Muscle layer of colon (tissue), 2 donors: ENCODE data around the gene CATSPER4.
"Not testable (repeated sequence)": the region's sequence is repeated elsewhere in the genome, so short reads cannot be mapped to it uniquely, and the experiment has no call there.

Source experiments
- H3K27ac ChIP-seq: one replicate; pipeline ENCODE4 v1.7.0; 2013; ENCODE audit warnings: low read depth, mild to moderate bottlenecking, low read length, moderate library complexity
- H3K27me3 ChIP-seq, 2 donors: one replicate each; pipeline ENCODE4 v1.7.0; 2013; ENCODE audit warnings: low read length in 2 of 2, mild to moderate bottlenecking in 2 of 2; ENCODE audit not compliant: insufficient read depth in 2 of 2, control insufficient read depth in 1 of 2
- H3K36me3 ChIP-seq: one replicate; pipeline ENCODE4 v1.7.0; 2013; ENCODE audit warnings: mild to moderate bottlenecking, low read length; ENCODE audit not compliant: insufficient read depth
- H3K4me1 ChIP-seq: one replicate; pipeline ENCODE4 v1.7.0; 2013; ENCODE audit warnings: mild to moderate bottlenecking, low read length; ENCODE audit not compliant: insufficient read depth
- H3K4me3 ChIP-seq, 2 donors: one replicate each; pipeline ENCODE4 v1.7.0; 2013; ENCODE audit warnings: low read length in 2 of 2, low read depth in 1 of 2, mild to moderate bottlenecking in 1 of 2, moderate library complexity in 1 of 2
- H3K9ac ChIP-seq: one replicate; pipeline ENCODE4 v1.7.0; 2013; ENCODE audit warnings: low read length
- H3K9me3 ChIP-seq: one replicate; pipeline ENCODE4 v1.7.0; 2013; ENCODE audit warnings: mild to moderate bottlenecking, low read length
- donor health status: abdominal sarcoma.
- donor health status: Adenocarcinoma of cecum.

CATSPER4 gene

DNA sequence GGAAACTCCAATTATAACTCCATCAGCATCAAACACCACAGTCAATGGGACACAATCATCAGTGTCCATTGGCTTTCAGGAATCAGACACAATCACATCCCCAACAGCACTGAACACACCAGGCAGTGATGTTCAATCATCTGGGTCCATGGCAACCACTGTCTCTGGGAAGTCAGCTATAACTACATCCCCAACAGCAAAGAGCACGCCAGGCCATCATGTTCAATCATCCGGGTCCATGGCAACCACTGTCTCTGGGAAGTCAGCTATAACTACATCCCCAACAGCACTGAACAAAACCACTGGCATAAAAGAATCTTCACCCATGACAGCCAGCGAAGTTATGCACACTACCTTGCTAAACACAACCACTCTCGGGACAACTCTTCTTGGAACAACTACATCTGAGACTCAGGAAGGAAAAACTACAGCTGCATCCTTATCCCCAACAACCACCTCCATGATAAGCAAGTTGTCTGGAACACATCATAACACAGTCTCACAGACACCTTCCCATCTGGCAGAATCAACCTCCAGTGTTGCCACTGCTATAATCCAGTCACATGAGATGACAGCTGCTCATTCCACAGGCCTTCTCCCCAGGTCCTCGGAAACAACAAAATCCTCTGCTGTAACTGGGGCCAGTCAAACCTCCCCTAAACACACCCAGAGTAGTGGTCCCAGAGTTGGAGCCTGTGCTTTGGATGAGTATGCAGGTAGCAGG, 19.9 kb downstream of the CATSPER4 start:
- Histone ChIP-seq H3K36me3 (no peaks in the 10 kb centered on the region), H3K27me3 (no peaks in the 10 kb centered on the region), H3K9me3 (no peaks in the 10 kb centered on the region), H3K9ac (no peak overlapping the region), H3K4me1 (no peaks in the 10 kb centered on the region), H3K27ac (no peak overlapping the region), H3K4me3 (no peak overlapping the region)

DNA sequence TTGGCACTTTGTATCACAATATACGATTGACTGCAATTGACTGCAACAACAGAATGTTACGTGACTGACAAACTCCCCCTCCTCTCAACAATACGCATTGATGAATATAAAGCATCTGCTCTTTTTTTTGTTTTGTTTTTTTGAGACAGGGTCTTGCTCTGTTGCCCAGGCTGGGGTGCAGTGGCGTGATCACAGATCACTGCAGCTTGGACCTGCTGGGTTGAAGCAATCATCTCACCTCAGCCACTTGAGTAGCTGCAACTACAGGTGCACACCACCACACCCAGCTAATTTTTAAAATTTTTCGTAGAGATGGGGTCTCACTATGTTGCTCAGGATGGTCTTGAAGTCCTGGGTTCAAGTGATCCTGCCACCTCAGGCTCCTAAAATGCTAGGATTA, 22.3 kb downstream of the CATSPER4 start:
- Histone ChIP-seq H3K4me1 (no peaks in the 10 kb centered on the region), H3K36me3 (no peaks in the 10 kb centered on the region), H3K9me3 (no peaks in the 10 kb centered on the region), H3K4me3 (no peak overlapping the region), H3K27ac (no peak overlapping the region), H3K9ac (no peak overlapping the region), H3K27me3 (no peaks in the 10 kb centered on the region)

DNA sequence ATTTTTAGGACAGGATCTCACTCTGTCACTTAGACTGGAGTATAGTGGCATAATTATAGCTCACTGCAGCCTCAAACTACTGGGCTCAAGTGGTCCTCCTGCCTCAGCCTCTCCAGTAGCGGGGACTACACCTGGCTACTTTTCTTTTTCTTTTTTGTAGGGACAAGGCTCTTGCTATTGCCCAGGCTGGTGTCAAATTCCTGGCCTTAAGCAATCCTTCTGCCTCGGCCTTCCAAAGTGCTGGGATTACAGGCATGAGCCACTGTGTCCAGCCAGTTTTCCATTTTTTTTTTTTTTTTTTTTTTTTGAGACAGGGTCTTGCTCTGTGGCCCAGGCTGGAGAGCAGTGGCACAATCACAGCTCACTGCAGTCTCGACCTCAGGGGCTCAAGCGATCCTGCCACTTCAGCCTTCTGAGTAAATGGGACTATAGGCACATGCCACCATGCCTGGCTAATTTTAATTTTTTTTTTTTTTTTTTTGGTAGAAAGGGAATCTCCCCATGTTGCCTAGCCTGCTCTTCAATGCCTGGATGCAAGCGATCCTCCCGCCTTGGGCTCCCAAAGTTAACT, 23.0 kb downstream of the CATSPER4 start:
- Histone ChIP-seq H3K4me1 (no peaks in the 10 kb centered on the region), H3K27me3 (no peaks in the 10 kb centered on the region), H3K9me3 (no peaks in the 10 kb centered on the region), H3K4me3 (no peak overlapping the region), H3K36me3 (no peaks in the 10 kb centered on the region), H3K27ac (no peak overlapping the region), H3K9ac (no peak overlapping the region)

DNA sequence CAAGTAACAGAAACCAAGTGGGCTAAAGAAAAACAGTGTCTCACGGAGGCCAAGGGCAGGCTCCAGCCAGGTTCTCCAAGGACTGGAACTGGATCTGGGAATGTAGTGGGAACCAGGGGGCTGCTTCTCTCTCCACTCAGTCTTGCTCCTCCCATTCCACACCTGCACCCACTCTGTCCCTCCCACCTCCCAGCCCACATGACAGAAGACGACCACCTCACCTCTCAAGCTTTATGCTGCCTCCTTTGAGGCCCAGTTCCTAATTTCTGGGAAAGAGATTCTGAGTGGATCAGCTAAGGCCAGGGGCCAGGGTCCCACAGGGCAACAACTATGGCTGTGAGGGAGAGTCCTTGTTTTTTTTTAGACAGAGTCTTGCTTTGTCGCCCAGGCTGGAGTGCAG, 24.8 kb downstream of the CATSPER4 start:
- Histone ChIP-seq H3K4me3 (no peak overlapping the region), H3K4me1 (no peaks in the 10 kb centered on the region), H3K27ac (no peak overlapping the region), H3K9ac (no peak overlapping the region), H3K9me3 (no peaks in the 10 kb centered on the region), H3K27me3 (no peaks in the 10 kb centered on the region), H3K36me3 (no peaks in the 10 kb centered on the region)

DNA sequence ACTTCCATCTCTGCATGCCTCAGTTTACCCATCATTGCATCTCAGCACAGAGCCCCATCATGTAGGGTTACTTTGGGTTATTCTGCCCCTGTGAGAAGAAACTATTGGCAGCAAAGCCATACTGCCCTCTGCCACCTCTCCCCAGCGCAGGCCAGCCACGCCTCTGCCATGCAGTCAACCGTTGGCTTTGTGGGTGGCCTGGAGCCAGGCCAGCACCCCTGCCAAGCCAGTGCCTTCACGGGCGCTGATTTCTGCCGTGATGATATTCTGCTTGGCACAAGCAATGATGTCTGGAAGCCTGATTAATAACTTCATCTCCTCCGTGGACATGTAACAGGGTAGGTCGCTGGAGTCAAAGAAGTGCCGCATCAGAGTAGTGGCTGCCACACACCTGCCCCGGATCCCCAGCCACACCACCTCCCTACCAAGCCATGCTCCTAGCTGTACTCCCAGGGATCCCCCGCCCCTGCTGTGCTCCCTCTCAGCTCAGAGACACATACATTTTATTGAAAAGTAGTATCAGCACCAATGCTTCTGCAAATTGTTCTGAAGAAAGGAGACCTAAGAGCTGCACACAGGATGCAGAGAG, 28.6 kb downstream of the CATSPER4 start:
- Histone ChIP-seq H3K27ac (no peak overlapping the region), H3K9ac (no peak overlapping the region), H3K36me3 (no peaks in the 10 kb centered on the region), H3K9me3 (no peaks in the 10 kb centered on the region), H3K4me3 (no peak overlapping the region), H3K27me3 (no peaks in the 10 kb centered on the region), H3K4me1 (no peaks in the 10 kb centered on the region)

DNA sequence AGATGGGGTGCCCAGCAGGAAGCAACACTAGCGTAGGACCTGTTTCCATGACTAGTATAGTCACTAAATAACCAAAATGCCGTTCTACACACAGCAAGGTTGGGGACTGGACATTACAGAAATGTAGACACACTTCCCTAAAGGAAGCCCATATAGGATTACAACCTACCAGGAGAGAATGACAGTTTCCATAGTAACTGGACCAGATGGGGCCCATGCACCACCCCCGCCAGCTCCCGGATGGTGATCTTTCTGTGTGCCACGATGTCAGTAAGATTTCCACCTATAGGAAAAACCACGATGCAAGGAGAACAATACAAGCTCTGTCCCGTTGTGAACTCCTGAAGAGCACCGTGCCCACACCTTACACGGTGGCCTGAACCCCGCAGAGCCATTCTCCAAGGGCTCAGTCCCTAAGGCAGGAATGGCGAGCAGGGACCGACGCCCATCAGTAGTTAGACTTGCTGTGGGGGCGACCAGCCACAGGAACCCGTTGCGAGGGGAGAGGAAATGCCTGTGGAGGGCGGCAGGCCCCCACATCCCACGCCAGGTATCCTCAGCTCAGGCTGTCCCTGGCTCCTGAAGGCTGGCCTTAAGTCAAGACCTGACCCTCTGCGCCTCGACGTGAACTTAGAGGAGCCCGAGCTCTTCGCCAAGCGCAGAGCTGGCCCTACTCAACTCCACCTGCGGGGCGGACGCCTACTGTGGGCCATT, 30.0 kb downstream of the CATSPER4 start:
- H3K36me3 ChIP-seq, result no peaks in the 10 kb centered on the region
- H3K4me3 ChIP-seq, result no peak overlapping the region
- no peaks in the 10 kb centered on the region for H3K4me1 ChIP-seq
- peaks cover 0 to 8% of the 10 kb centered on the region in 2 donors for H3K27me3 ChIP-seq
- H3K27ac ChIP-seq, result no peak overlapping the region
- no peaks in the 10 kb centered on the region for H3K9me3 ChIP-seq
- no peak overlapping the region for H3K9ac ChIP-seq

DNA sequence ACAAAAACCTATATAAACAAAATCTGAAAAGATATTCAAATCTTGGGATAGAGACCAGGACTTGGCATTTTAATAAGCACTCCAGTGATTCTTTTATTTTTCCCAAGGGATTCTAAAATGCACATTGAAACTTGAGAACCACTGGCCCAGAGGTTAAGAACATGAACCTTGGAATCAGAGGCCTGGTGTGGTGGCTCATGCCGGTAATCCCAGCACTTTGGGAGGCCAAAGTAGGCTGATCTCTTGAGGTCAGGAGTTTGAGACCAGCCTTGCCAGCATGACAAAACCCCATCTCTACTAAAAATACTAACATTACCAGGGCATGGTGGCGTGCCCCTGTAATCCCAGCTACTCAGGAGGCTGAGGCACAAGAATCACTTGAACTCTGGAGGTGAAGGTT, 30.7 kb downstream of the CATSPER4 start:
- H3K27me3 ChIP-seq, result peaks cover 0 to 16% of the 10 kb centered on the region in 2 donors
- H3K9me3 ChIP-seq, result no peaks in the 10 kb centered on the region
- no peak overlapping the region for H3K4me3 ChIP-seq
- no peaks in the 10 kb centered on the region for H3K36me3 ChIP-seq
- no peak overlapping the region for H3K9ac ChIP-seq
- no peaks in the 10 kb centered on the region for H3K4me1 ChIP-seq
- H3K27ac ChIP-seq, result no peak overlapping the region

DNA sequence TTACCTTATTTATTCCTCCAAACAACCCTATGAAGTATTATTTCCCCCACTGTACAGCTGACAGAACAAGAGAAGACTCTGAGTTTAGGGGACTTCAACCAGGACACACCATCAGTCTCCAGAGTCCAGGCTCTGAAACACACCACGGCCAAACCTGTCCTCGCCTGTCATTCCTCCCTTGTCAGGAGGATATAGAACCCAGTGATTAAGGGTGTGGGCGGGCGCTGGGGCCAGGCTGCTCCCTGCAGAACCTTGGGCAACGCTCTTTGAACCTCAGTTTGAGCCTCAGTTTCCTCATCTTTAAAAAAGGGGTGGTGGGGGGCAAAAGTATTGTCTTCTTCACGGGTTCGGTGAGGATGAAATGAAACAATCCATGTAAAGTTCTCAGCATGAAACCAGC, 34.2 kb downstream of the CATSPER4 start:
- no peaks in the 10 kb centered on the region for H3K9me3 ChIP-seq
- no peak overlapping the region for H3K4me3 ChIP-seq
- no peak overlapping the region for H3K27ac ChIP-seq
- no peaks in the 10 kb centered on the region for H3K36me3 ChIP-seq
- H3K4me1 ChIP-seq, result no peaks in the 10 kb centered on the region
- H3K9ac ChIP-seq, result no peak overlapping the region
- peaks cover 8 to 23% of the 10 kb centered on the region in 2 donors for H3K27me3 ChIP-seq

DNA sequence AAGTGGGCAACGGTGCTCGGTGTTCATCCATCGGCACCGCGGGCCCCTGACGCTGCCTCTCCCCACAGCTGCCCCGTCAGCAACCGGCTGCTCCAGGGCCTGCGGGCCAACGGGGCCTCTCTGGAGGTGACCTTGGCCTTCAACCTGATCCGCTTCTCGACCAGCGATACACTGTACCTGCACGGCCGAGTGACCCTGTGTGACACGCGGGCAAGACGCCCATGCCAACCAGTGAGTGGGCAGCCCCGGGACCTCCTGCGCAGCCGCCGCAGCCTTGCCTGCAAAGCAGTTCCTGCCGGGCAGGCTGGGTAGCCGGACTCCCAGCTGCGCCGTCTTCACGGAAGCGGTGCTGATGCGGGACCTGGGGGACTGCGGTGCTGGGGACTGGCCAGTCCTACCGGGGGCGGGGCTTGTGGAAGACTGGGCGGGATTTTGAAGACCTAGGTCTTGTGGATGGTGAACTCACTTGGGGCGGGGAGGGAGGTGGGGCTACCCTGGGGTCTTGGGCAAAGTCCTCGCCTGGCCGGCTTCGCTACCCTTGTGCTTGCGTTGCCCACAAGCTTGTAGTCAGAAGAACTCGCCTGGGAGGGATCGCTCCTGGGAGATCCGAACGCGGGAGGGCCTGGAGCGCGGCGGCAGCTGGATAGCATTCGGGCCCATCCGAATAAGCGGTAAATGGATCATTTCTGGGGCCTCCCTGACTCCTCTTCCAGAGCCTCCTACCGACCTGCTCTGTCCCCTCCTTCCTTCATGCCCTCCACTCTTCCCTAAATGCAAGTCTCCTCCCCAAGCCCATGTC, 34.8 kb downstream of the CATSPER4 start:
- Histone ChIP-seq H3K27ac (no peak overlapping the region), H3K27me3 (peaks cover 8 to 23% of the 10 kb centered on the region in 2 donors), H3K9ac (no peak overlapping the region)

DNA sequence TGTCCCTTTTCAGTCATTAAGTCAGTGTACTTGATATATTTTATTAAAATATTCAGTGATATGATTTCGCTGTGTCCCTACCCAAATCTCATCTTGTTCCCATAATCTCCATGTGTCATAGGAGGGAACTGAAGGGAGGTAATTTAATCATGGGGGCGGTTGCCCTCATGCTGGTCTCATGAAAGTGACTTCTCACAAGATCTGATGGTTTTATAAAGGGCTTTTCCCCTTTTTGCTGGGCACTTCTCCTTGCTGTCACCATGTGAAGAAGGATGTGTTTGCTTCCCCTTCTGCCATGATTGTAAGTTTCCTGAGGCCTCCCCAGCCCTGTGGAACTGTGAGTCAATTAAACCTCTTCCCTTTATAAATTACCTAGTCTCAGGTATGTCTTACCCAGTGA, 40.3 kb downstream of the CATSPER4 start:
- not testable (repeated sequence) for H3K36me3 ChIP-seq, H3K9ac ChIP-seq, H3K9me3 ChIP-seq, H3K4me3 ChIP-seq, H3K27ac ChIP-seq, H3K4me1 ChIP-seq
- H3K27me3 ChIP-seq, result peaks cover 8 to 11% of the 10 kb centered on the region in 2 donors

More for the DNA sequence above, 34.8 kb downstream of the CATSPER4 start:
- Histone ChIP-seq H3K4me3 (peak overlapping the region; percentile 31 to 45), H3K4me1 (no peaks in the 10 kb centered on the region), H3K36me3 (no peaks in the 10 kb centered on the region), H3K9me3 (no peaks in the 10 kb centered on the region)
